Breast epithelium (tissue), 4 donors: ENCODE measurements around the gene RTN4RL1. TPM values are rescaled to one million over a fixed set of nuclear protein-coding genes. Genes with fewer than 3 reads are reported as not detected.
A peak's percentile ranks its signal among the peaks of the same experiment; 100 is the strongest.

Experiments
- DNase-seq, 2 donors: peaks; one replicate each; pipeline ENCODE4 v3.0.0-alpha.2; 2019; ENCODE audit warnings: low spot score in 2 of 2
- H3K27ac ChIP-seq, 2 donors: fragments of 200-600 bp; sonication (generic) in 1 of 2; one replicate each; pipeline ENCODE4 v1.5.1; 2016 to 2019; ENCODE audit warnings: mild to moderate bottlenecking in 1 of 2
- H3K27me3 ChIP-seq, 2 donors: fragments of 200-600 bp; sonication (generic) in 1 of 2; one replicate each; pipeline versions ENCODE4 v1.5.1 to v1.6.0; 2017 to 2019; ENCODE audit warnings: control low read depth in 1 of 2, mild to moderate bottlenecking in 1 of 2
- H3K36me3 ChIP-seq: fragments of 200-600 bp; one replicate; pipeline ENCODE4 v1.5.1; 2019
- H3K4me1 ChIP-seq, 2 donors: fragments of 200-600 bp; sonication (generic); one replicate each; pipeline ENCODE4 v1.5.1; 2016 to 2019; ENCODE audit warnings: control low read depth in 1 of 2
- H3K4me3 ChIP-seq, 3 donors: fragments of 200-600 bp; sonication (generic); 1 replicate in 2 of 3; 2 replicates in 1 of 3; pipeline ENCODE4 v1.5.1; 2016 to 2019; ENCODE audit warnings: mild to moderate bottlenecking in 3 of 3, moderate library complexity in 2 of 3
- H3K9me3 ChIP-seq, 2 donors: fragments of 200-600 bp; sonication (generic) in 1 of 2; one replicate each; pipeline ENCODE4 v1.5.1; 2016 to 2019; ENCODE audit warnings: control low read depth in 1 of 2
- POLR2A ChIP-seq: fragments of 450-650 bp; IDR thresholded peaks from one replicate; pipeline ENCODE4 v1.6.1; 2016; ENCODE audit warnings: antibody characterized with exemption, mild to moderate bottlenecking, moderate library complexity
- POLR2AphosphoS5 ChIP-seq, 3 donors: sonication (generic); formaldehyde crosslinking; IDR thresholded peaks; one replicate each; pipeline ENCODE4 v1.6.1; 2017; ENCODE audit warnings: antibody characterized with exemption in 3 of 3
- intact Hi-C: fragments of 100-400 bp; cut with DNase I; formaldehyde crosslinking; loops from one replicate; pipeline ENCODE4 v1.15.1; 2023; ENCODE audit warnings: low total_unique reads
- total RNA-seq, 3 donors: library from RNA; depleted of rRNA; stranded (reverse); fragments of >200 nt; gene quantifications; one replicate each; pipeline ENCODE4 v1.1.0, GENCODE V29; 2016
- TF ChIP-seq, protein P1 (sequence below), 3 donors: fragments of 450-650 bp; IDR thresholded peaks; one replicate each; pipeline ENCODE4 v1.5.1; 2016 to 2017; ENCODE audit warnings: antibody characterized with exemption in 3 of 3, mild to moderate bottlenecking in 3 of 3, moderate library complexity in 3 of 3

RTN4RL1 gene
- total RNA-seq, 3 donors from 2014 or later: 3.8 to 19.6 (median 14.1) TPM

DNA sequence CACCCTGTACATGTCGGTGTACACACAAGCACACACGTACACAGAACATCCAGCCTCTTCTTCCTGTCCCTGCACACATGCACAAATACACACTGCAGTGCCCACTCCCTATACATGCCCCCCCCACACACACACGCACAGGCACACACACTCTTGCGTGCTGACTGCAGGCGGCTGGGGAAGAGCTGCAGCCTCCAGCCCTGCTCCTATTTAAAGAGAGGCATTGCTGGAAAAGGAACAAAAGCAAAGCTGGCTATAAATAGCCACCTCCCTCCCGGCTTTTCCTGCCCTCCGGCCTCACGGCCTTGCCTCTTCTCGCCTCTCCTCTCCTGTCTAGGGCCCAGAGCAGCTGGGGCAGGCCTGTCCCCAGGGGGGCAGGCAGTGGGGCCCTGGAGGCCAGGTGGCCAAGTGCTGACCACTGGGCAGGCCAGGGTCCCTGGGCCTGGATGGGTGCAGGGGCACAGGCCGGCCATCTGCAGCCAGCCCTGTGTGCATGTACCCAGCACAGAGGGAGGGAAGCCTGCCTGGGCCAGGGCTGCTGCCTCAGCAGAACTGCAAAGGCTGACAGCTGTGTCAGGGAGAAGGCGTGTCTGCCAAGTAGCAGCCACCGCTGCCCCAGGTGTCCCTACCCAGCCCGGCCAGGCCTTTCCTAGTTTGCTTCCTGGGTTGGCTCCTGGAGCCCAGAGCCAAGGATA, 25.4 kb downstream of the RTN4RL1 start:
- Histone ChIP-seq H3K27ac (peak overlapping the region; percentile 54 to 64), H3K4me3 (no peak overlapping the region), H3K27me3 (no peaks in the 10 kb centered on the region), H3K9me3 (no peaks in the 10 kb centered on the region), H3K36me3 (no peaks in the 10 kb centered on the region), H3K4me1 (peaks cover 6 to 21% of the 10 kb centered on the region in 2 donors)
- intact Hi-C loops: loop anchor here (5.0 kb wide), 1 partner anchor 1553 kb away; no protein-coding TSS in a partner anchor
- TF ChIP-seq POLR2AphosphoS5 (IDR thresholded peaks at IDR 0.05): peak in 1 of 3 donors; percentile 32
- no peak for TF ChIP-seq POLR2A
- peak; percentile 50 to 79 for DNase-seq

DNA sequence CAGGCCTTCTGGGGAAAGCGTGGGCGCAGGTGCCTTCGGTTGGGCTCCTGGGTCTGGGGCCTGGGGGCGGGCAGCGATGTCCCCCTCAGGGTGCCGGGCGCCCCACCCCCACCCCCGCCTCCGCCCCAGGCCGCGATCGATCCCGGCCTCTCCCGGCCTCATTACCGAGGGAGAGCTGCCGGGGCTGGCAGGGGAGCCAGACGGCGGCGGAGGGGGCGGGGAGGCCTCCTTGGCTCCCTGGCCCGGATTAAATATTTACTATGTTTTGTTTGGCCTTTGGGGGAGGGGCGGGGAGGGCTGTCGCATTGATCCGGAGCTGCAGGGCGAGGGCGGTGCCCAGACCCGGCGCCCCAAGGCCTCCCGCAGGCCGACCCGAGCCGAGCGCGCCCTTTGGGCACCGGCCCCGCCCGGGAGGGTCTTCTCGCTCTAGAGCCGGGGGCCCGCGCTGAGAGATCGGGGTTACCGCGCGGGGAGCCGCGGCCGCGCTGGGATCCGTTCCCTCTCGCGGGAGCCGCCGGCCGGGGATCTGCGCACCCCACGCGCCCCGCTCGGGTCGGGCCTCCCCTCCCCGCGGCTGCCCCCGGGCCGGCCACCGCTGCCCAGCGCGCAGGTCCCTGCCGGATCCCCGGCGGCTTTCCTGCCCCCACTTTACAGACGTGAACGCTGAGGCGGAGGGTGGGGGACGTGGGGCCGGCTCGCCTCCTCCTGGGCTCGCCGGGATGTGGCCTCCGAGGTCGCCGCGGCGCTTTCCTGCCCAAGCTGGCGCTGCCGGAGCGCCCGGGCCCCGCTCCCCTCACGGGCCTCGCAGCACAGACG, 27.0 kb downstream of the RTN4RL1 start:
- peaks cover 6 to 21% of the 10 kb centered on the region in 2 donors for H3K4me1 ChIP-seq
- intact Hi-C loops: loop anchor here (5.0 kb wide), 1 partner anchor 1554 kb away; no protein-coding TSS in a partner anchor

DNA sequence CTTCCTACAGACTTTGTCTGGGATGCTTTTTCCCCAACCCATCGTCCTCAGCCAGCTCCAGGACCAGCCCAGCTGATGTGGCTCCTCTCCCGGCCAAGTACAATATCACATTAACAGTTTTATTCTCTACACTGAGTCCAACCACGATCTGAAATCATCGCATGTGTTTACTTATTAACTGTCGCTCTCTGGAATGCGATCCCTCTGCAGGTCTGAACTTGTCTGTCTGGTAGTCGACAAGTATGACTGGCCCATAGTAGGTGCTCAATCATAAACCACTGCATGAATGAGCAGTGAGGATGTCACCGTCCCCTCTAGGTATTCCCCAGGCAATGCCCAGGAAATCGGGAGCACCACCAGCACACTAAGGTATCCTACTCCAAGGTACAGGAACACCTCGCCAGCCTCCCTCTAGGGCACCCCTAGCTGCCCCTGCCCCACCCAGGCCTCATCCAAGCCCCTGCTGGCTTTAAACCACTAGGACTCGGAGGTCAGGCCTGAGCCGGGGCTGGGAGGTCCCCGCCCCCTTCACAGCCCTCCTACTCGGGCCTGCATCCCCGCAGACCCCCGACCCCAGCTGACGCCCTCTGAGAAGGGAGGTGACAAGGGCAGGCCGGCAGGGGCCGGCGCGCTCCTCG, 27.7 kb downstream of the RTN4RL1 start:
- no peaks in the 10 kb centered on the region for H3K27me3 ChIP-seq
- peaks cover 6 to 21% of the 10 kb centered on the region in 2 donors for H3K4me1 ChIP-seq
- peak overlapping the region; percentile 89 for H3K27ac ChIP-seq
- no peaks in the 10 kb centered on the region for H3K36me3 ChIP-seq
- intact Hi-C loops: loop anchor here (5.0 kb wide), 1 partner anchor 1555 kb away; no protein-coding TSS in a partner anchor
- no peak for DNase-seq
- no peaks in the 10 kb centered on the region for H3K9me3 ChIP-seq
- H3K4me3 ChIP-seq: peak overlapping the region; percentile 55 to 83 (median 59)
- no peak for TF ChIP-seq POLR2A
- TF ChIP-seq, protein P1, sequence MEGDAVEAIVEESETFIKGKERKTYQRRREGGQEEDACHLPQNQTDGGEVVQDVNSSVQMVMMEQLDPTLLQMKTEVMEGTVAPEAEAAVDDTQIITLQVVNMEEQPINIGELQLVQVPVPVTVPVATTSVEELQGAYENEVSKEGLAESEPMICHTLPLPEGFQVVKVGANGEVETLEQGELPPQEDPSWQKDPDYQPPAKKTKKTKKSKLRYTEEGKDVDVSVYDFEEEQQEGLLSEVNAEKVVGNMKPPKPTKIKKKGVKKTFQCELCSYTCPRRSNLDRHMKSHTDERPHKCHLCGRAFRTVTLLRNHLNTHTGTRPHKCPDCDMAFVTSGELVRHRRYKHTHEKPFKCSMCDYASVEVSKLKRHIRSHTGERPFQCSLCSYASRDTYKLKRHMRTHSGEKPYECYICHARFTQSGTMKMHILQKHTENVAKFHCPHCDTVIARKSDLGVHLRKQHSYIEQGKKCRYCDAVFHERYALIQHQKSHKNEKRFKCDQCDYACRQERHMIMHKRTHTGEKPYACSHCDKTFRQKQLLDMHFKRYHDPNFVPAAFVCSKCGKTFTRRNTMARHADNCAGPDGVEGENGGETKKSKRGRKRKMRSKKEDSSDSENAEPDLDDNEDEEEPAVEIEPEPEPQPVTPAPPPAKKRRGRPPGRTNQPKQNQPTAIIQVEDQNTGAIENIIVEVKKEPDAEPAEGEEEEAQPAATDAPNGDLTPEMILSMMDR (IDR thresholded peaks at IDR 0.05): no peak
- TF ChIP-seq POLR2AphosphoS5 (IDR thresholded peaks at IDR 0.05): no peak

More for the DNA sequence above, 27.0 kb downstream of the RTN4RL1 start:
- no peaks in the 10 kb centered on the region for H3K36me3 ChIP-seq
- no peaks in the 10 kb centered on the region for H3K27me3 ChIP-seq
- TF ChIP-seq POLR2AphosphoS5 (IDR thresholded peaks at IDR 0.05) (no peak), POLR2A (no peak)
- TF ChIP-seq, protein P1 (IDR thresholded peaks at IDR 0.05): no peak
- no peaks in the 10 kb centered on the region for H3K9me3 ChIP-seq
- peak overlapping the region; percentile 55 to 83 (median 59) for H3K4me3 ChIP-seq
- DNase-seq: peak in 1 of 2 donors; percentile 78
- H3K27ac ChIP-seq: peak overlapping the region; percentile 89

DNA sequence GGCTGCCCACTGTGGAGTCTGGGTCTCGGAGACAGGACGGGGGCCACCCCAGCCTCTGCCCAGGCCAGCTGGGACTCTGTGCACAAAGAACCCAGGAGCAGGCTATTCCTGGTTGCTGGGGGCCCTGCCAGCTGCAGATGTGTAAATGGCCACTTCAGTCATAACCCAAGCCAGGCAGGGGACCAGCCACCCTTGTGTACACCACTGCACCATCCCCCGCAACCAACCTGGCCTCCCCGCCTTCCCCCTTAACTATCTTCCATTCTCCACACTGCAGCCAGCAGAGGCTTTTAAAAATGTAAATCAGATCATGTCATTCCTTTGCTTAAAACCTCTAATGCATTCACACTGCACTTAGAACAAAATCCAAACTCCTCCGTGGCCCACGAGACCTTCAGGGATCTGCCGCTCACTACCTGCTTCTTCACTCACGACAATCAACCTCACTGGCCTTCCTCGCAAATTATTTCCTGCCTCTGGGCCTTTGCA, 28.3 kb downstream of the RTN4RL1 start:
- Histone ChIP-seq H3K27ac (peak overlapping the region; percentile 33 to 89), H3K4me1 (peaks cover 6 to 21% of the 10 kb centered on the region in 2 donors), H3K4me3 (no peak overlapping the region), H3K27me3 (no peaks in the 10 kb centered on the region), H3K9me3 (no peaks in the 10 kb centered on the region), H3K36me3 (no peaks in the 10 kb centered on the region)
- intact Hi-C loops: loop anchor here (5.0 kb wide), 1 partner anchor 1555 kb away; no protein-coding TSS in a partner anchor
- TF ChIP-seq POLR2AphosphoS5 (IDR thresholded peaks at IDR 0.05) (no peak), POLR2A (no peak)
- TF ChIP-seq, protein P1 (IDR thresholded peaks at IDR 0.05): no peak
- no peak for DNase-seq
